Jurkat, Clone E6-1 (cell line): ENCODE results near the gene ERFL.
"Not testable (repeated sequence)": the region's sequence is repeated elsewhere in the genome, so short reads cannot be mapped to it uniquely, and the experiment has no call there.

Source experiments
- DNase-seq: peaks from one replicate; pipeline ENCODE4 v3.0.0-alpha.2; 2011; ENCODE audit warnings: low read depth, low spot score
- H3K4me3 ChIP-seq: 2 replicates; pipeline ENCODE4 v1.5.1; 2011; ENCODE audit warnings: mild to moderate bottlenecking, low read length, control low read depth, moderate library complexity

Gene ERFL

GRCh38 chr19:41917676-41918075 is 10.6 kb downstream of the ERFL start:
- H3K4me3 ChIP-seq, result no peak overlapping the region
- no peak for DNase-seq

GRCh38 chr19:41915776-41916414 is 12.4 kb downstream of the ERFL start:
- no peak for DNase-seq
- H3K4me3 ChIP-seq, result no peak overlapping the region

GRCh38 chr19:41915021-41915775 is 13.1 kb downstream of the ERFL start:
- H3K4me3 ChIP-seq, result peak overlapping the region; percentile 30

GRCh38 chr19:41914424-41914834 is 13.8 kb downstream of the ERFL start:
- not testable (repeated sequence) for H3K4me3 ChIP-seq, DNase-seq

More at GRCh38 chr19:41915021-41915775, 13.1 kb downstream of the ERFL start:
- no peak for DNase-seq

GRCh38 chr19:41913538-41914423 is 14.5 kb downstream of the ERFL start:
- DNase-seq, result no peak
- H3K4me3 ChIP-seq, result no peak overlapping the region

GRCh38 chr19:41912899-41913537 is 15.2 kb downstream of the ERFL start:
- DNase-seq, result no peak
- H3K4me3 ChIP-seq, result no peak overlapping the region

- DNase-seq, result no peak
- H3K4me3 ChIP-seq, result no peak overlapping the region
Measured at GRCh38 chr19:41911889-41912731, 16.1 kb downstream of the ERFL start.

GRCh38 chr19:41910992-41911888 is 17.0 kb downstream of the ERFL start:
- H3K4me3 ChIP-seq, result no peak overlapping the region
- DNase-seq, result no peak

- no peak for DNase-seq
- H3K4me3 ChIP-seq, result no peak overlapping the region
Measured at GRCh38 chr19:41910240-41910991, 17.8 kb downstream of the ERFL start.

GRCh38 chr19:41909706-41910105 is 18.5 kb downstream of the ERFL start:
- H3K4me3 ChIP-seq, result no peak overlapping the region
- no peak for DNase-seq

- DNase-seq, result no peak
- no peak overlapping the region for H3K4me3 ChIP-seq
Measured at GRCh38 chr19:41908724-41909464, 19.4 kb downstream of the ERFL start.

- H3K4me3 ChIP-seq, result no peak overlapping the region
Measured at GRCh38 chr19:41907994-41908615, 20.1 kb downstream of the ERFL start.

GRCh38 chr19:41906916-41907680 is 21.2 kb downstream of the ERFL start:
- no peak for DNase-seq
- no peak overlapping the region for H3K4me3 ChIP-seq

More at GRCh38 chr19:41907994-41908615, 20.1 kb downstream of the ERFL start:
- DNase-seq, result no peak

- no peak for DNase-seq
- H3K4me3 ChIP-seq, result no peak overlapping the region
Measured at GRCh38 chr19:41906271-41906670, 22.0 kb downstream of the ERFL start.
